NCI-H2196 (cell line): ENCODE measurements around the gene IRF7.
A peak's percentile ranks its signal among the peaks of the same experiment; 100 is the strongest.
"Not testable (repeated sequence)": the region's sequence is repeated elsewhere in the genome, so short reads cannot be mapped to it uniquely, and the experiment has no call there.

Source experiments
- DNase-seq: peaks from one replicate; lab custom pipeline; 2025; ENCODE audit not compliant: unreplicated experiment; lab: John Stamatoyannopoulos, UW

The IRF7 gene

DNA sequence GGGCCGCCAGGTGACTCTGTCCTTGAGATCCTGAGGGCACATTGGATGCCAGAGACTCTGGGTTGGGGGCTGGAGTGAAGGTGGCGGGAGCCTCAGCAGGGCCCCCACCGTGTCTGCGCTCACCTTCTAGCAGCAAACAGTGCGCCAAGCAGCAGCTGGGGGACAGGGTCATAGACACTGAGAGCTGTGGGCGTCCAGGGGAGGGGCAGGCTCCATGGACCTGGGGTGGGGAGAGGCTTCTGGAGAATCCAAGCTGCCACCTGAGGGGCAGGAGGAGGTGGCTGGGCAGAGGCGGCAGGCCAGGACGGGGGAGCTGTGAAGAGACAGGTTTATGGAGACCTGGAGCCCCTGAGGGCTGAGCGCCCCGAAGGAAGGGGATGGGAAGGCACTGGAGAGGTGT, 31.5 kb downstream of the IRF7 start:
- no peak for DNase-seq

DNA sequence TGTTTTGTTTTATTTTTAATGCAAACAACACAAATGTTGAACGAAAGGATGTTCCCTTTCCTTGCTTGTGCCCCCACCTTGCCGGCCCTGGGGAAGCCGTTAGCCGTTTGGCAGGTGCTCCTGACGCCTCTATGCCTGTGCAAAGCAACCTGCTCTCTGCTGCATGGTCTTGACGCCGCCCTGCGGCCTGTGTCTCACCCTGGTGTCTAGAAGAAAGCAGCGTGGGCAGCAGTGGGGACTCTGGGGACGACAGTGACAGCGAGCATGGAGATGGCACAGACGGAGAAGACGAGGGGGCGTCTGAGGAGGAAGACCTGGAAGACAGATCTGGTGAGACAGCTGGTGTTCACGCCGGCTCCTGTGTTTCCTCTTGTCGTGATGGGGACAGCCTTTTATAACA, 34.0 kb downstream of the IRF7 start:
- DNase-seq = no peak

DNA sequence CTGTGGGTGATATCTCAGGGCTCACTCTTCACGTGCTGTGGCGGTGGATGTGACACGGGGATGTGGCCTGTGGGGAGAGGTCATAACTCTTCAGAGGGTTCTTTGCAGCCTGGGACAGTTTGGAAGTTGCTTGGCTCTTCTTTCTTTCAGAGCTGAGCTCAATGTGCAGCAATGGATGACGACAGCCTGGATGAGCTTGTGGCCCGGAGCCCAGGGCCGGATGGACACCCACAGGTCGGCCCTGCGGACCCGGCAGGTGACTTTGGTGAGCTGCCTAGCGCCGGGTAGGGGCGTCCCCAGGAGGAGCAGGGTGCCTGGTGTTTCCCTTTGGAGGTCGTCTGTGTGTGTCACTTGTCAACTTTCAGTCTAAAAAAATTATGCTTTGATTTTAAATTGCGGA, 34.4 kb downstream of the IRF7 start:
- DNase-seq = no peak

DNA sequence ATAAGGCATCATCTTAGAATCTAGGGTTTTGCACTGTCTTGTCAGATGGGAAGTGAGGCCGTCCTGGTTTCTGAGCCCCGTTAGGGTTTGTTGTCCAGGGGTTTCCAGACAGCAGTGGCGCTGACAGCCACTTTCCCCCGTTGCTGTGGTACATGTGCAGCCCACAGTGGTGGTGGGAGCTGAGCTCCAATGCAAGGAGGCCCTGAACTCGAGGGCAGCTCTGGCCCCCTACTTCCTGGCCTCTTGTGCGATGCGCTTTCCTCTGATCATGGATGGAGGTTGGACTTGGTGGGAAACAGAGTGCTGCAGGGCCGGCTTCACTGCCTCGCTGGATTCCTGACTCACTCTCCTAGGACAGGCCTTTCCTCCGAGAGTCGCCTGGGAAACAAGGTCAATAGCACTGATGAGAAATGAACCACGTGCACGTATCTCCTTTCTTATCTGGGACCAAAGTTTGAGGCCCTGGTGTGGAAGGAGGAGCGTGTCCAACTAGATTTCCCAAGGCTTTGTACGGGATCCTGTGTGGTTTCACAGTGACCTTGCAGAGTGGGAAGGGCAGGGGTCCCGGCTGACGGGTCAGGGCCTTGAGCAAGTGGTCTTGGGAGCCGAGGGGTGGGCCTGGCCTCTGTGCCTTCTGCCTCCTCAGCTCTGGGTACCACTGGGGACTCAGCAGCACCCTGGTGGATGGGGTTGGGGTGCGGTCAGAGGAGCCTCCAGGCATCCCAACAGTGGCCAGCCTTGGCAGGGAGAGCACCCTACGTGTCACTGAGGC, 35.7 kb downstream of the IRF7 start:
- DNase-seq = no peak

DNA sequence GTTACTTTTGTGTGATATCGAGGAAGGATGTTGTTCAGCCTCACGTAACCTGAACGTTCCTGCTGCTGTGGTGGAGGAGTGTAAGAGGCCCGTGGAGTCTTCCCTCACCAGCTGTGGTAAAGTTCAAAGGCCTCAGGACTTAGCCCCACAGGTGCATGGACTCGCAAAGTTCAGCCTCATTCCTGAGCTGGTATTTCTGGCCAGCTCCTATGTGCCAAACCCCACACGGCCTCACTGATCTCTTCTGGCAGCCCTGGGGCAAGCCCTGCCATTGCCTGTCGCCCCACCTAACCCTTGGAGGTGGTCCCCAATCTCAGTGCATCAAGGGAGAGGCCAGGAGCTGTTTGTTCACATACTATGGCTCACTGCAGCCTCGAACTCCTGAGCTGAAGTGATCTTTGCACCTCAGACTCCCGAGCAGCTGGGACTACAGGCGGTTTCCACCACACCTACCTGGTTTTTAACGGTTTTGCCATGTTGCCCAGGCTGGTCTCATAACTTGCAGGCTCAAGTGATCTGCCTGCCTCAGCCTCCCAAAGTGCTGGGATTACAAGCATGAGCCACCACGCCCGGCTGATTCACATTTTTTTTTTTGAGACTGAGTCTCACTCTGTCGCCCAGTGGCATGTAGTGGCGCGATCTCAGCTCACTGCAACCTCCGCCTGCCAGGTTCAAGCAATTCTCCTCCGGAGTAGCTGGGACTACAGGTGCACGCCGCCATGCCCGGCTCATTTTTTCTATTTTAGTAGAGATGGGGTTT, 37.3 kb downstream of the IRF7 start:
- no peak for DNase-seq

DNA sequence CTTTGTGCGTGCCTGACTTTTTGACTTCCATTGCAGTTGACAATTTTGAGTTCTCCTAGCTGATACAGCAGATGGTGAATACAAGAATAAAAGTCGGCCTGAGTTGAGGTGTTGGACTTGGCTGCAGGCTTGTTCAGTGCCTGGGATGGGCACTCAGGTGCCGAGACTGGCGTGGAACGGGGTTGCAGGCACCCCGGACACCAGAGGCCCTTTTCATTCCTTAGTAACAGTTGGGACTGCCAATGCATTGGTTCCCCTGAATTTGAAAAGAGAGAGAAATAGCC, 38.2 kb downstream of the IRF7 start:
- DNase-seq = no peak

DNA sequence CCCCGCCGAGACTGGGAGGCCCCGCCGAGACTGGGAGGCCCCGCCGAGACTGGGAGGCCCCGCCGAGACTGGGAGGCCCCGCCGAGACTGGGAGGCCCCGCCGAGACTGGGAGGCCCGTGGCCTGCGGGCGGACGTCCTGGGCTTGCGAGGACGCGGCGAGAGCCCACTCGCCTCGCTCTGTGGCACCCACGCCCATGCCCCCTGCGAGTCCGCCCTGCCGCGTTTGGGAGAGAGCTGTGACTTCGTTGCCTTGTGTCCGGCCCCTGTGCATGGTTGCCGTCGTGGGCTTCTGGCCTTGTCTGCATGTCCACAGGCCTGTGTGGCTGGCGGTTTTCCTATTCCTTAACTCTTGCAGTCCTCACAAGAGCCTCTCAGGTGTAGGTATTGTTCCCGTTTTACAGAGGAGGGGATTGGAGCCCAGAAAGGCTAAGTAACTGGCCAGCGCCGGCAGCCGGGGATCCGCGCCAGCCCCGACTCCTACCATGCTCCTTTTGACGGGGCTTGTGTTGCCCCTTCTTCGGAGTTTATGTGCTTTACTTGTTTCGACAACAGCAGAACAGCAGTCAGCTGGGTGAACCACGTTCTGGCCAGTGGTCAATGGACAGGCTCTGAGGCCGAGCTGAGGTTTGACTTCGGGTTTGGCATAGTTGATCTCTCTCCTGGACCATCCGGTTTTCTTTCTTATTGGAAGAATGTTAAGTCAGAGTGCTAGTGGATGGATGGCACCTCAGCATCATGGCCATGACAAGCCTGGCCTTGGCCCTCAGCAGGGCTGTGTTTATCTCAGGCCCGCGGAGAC, 38.7 kb downstream of the IRF7 start:
- DNase-seq = no peak

DNA sequence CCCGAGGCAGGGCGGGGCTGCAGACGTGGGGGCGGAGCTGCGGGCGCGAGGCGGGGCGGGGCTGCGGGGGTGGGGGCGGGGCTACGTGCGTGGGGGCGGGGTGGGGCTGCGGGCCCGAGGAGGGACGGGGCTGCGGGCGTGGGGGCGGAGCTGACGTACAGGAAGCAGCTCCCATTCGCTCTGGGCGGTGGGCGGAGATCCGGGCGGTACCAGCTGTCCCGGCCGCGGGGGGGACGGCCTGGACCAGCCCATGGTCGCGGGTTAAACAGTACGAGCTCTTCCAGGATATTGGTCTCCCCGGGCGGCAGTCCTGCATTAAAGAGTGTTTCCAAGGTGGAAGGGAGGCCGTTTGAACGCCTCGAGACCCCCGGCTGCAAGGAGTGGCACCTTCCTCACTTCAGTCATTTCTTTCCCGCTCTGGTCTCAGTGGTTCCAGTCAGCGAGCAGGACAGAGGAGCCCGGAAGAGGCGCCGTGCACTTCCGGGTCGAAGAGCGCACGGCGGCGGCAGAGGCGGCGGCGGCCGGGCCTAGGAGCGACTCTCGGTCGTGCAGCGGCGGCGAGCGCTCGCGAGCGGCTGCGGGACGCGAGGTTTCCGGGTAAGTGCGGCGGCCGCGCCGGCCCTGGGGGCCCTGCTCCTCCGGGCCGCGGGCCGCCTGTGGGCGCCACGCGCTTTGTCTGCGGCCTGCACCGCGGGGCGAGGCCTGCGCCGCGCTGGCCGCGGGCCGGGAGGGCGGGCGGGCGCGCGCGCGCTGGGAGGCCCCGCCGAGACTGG, 39.6 kb downstream of the IRF7 start, which contains the start of gene PHRF1:
Gene PHRF1 (plus strand): TSS at position 475 of the 773 bp plus-strand sequence. CDS start 5,043 bp downstream, outside the sequence.
- peak; percentile 90 for DNase-seq

DNA sequence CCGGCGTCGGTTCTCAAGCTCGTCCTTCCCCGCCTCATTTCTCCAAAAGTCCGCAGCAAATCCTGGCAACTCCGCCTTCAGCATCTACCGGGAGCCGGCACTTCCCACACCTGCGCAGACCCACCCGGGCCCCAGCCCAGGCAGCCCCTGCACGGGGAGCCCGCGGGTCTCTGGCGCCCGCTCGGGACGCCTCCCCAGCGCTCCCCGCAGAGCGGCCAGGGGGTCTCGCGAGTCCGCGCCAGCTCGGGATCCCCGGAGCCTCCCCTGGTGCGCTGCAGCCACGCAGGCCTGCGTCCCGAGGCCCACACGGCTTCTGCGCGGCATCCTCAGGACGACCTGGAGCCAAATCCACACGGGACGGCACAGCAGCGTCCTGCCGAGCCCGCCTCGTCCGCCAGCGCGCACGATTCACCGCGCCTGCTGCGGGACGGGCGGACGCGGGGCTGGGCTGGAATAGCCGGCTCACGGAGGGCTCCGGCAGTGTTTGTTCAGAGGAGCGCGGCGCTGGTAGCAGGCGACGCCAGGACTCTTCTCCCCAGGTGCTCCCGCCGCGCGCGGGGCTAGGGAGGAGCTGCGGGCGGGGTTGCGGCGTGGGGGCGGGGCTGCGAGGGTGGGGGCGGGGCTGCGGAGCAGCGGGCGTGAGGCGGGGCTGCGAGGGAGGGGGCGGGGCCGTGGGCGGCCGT, 40.3 kb downstream of the IRF7 start:
- peak; percentile 85 for DNase-seq

DNA sequence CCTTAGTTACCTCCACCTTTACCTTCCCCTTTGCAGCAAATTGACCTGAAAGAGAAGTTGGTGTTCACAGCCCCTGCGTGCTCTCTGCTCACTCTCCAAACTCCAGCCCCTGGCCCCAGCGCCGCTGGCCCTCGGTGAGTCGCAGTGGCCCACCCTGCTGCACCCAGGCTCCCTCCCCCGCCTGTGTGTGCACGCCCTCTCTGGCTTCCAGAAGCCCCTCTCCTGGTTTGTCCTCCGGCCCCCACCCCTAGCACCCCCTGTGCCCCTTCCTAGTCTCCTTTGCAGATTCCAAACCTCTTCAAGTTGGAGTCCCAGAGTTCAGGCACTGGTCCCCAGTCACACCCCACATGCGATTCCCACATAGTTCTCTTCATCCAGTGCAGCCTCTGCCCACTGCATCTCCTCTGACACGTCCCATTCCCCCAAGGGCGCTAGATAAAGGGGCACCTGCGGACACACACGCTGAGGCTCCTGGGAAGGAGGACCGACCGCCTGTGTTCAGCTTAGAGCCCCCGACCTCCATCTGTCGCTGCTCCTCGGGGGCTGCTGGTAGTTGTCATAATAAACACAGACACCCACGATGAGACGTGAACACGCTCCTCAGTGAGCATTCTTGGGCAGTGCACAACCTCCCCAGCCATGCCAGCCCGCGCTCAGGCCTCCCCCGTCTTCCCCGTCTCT, 41.0 kb downstream of the IRF7 start:
- DNase-seq = no peak

DNA sequence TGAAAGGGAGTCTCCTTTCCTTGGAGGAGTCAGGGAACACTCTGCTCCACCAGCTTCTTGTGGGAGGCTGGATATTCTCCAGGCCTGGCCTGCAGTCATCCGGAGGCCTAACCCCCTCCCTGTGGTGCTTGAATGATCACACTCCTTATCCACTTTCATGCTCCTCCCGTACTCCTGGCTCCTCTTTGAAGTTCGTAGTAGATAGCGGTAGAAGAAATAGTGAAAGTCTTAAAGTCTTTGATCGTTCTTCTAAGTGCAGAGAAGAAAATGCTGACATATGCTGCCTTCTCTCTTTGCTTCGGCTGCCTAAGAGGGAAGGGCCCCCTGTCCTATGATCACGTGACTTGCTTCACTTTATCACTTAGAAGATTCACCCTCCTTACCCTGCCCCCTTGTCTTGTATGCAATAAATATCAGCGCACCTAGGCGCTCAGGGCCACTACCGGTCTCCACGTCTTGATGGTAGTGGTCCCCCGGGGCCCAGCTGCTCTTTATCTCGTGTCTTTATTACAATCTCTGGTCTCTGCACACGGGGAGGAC, 41.6 kb downstream of the IRF7 start:
- not testable (repeated sequence) for DNase-seq

DNA sequence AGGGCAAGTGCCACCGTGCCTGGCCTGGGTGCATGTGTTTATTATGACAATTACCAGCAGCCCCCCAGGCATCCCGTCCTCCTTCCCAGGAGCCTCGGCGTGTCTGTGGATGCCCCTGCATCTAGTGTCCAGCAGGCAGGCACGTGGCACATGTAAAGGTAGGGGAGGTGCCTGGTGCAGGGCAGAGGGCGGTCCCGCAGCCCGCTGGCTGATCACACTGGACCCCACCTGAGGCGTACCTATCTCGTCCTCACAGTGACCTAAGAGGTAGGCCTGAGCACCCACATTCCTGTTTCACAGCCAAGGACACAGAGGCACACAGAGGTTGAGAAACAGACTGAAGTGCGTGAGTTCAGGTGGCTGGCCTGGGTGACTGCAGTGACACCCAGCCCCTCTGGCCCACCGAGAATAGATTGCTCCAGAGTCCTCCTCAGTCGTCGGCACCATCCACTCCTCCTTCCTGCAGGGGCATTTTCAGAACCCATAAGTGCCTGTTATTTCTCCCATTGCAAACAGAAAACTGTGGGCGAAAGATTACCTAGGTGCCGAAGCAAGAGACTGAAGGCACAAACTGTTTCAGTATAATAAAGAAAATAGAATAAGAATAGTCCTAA, 42.5 kb downstream of the IRF7 start:
- no peak for DNase-seq

DNA sequence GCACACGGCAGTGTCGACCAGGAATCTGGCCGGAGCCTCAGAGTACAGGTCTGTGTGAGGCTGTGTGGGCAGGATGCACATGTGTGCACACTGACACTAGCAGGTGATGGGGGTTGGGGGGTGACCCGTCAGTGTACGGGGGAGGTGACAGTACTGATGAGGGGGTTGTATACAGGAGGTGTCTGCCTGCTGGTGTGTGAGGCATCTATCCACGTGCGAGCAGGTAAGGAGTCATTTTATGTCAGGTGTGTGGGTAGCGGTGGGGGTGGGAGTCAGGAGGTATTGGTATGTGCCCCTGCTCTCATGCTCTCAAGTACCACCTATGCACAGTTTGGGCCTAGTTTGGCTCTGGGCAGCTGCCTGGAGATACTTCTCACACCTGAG, 44.0 kb downstream of the IRF7 start:
- DNase-seq = no peak

DNA sequence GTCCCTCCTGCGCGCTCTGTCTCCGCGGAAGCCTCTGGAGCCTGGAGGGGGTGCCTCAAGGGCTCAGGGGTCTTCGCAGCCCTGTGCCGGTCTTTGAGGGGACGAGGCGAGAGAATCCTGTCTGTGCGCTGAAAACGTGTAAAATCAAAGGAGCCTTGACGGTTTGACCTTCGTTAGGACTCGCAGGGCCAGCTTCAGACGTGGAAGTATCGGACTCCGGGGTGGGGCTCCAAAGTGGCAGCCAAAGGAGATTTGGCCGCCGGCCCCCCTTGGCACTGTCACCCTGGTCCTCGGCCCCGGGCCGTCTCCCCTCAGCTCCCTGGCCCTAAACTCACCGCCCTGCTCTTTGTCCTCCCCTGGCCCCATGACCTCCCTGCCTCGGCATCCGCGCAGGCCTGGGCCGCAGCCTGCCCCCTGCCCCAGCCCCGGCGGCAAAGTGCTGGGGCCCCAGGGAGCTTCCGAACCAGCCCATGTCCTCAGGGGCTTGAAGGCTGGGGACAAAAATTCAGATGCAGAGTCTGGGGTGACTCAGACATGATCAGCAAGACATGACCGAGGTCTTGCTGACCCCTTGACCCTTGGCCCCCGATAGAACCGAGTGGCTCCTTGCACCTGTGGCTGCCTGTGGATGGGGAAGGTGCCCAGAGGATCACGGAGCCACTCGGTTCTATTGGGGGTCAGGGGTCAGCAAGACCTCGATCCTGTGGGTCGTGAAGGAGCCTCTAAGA, 46.4 kb downstream of the IRF7 start:
- no peak for DNase-seq

DNA sequence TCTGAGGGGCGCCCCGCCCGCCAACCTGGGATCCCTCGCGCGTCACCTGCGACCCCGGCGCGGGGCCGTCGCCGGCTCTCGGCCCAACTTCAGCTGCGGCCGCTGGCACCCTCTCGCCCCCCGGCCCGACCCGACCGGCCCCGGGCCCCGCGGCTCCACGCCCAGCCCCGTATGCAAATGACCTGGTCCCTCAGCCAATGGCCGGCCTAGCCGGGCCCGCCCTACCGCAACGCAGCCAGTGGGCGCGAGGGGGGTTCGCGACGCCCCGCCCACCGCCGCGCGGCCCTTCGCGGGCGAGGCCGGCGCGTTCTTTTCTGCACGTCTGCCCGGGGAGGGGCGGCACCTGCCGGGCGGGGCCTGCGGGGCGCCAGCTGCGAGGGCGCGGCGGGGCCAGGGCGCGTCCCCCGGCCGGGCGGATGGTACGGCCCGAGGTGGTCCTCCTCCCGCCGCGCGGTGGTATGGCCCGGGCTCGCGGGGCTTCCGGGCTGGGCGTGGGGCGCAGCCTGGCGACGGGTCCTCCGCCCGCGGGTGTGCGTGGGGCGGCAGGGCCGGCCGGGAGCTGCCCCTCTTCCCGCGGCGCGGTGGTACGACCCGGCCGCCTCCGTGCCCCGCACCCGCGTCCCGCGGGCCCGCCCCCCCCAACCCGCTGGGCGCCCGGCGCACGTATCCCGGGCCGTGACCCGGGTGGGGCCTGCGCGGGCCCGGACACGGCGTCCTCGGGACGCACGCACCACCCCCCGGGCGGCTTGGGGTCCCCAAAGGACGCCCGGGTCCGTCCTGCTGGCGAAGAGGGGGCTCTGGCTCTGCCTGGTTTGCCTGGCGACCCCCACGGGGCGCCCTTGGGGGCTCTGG, 47.2 kb downstream of the IRF7 start:
- DNase-seq = peak; percentile 98

DNA sequence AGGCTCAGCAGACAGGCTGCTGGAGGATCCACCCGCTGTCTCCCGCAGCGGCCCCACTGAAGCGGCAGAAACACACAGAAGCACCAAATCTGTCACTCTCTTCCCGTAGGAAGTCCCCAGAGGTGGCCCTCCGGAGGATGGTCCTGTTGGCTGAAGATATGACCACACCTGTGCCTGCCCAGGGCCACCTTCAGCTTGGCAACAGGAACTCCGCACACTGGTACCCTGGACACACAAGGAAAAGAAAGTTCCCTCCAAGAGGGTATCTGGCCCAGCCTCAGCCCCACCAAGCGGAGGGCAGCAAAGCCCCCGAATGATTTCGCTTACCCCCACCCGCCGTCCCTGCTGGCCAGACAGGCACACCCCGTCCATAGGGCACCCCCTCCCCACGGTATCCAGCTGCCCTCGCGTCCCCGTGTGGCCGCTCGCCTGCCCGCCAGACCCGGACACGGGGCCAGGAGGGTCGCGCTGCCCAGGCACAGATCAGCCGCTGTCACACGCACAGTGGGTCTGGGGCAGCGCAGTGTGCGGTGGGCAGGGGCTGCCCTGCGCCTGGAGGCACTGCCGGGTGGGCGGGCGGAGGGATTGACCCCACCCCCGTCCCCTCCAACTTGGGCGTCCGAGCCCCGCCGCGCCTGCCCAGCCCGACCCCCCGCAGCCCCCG, 48.0 kb downstream of the IRF7 start:
- DNase-seq = no peak

DNA sequence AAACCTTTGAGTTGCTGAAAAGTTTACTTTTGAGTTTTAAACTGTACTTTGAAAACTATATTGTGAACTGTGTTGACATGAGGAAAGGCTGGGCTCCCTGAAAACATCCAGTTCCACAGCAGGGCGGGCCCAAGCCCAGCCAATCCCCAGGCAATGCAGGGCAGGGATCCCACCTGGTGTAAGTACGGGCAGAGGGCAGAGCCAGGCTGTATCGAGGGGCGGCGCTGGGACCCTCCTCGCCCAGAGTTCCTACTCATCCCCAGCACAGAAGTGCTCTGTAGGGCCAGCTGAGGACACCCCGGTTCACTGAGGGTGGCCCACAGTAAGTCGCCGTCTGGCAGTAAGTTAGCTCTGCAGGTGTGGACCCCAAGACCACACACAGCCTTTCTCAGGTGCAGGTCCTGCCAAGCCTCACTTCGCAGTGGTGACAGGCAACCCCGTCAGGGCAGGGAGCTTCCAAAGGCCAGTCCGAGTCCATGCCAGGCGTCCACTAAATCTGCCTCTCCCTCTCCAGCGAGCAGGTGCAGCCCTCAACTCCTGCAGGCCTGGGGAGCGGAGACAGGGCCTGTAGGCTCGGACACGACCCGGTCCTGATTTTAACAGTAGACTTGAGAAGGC, 48.6 kb downstream of the IRF7 start:
- no peak for DNase-seq
